ENCODE results near the gene MLLT1.

The MLLT1 gene

GRCh38 chr19:6220385-6221191 is 59.2 kb downstream of the MLLT1 start:
- no peak for DNase-seq

GRCh38 chr19:6219586-6220290 is 60.0 kb downstream of the MLLT1 start:
- DNase-seq = no peak

GRCh38 chr19:6219147-6219525 is 60.6 kb downstream of the MLLT1 start:
- no peak for DNase-seq

GRCh38 chr19:6218491-6219146 is 61.2 kb downstream of the MLLT1 start:
- peak; percentile 52 to 77 (median 68) for DNase-seq

- DNase-seq = no peak
These were observed 61.9 kb downstream of the MLLT1 start for GRCh38 chr19:6217752-6218334.

GRCh38 chr19:6216996-6217751 is 62.6 kb downstream of the MLLT1 start:
- no peak for DNase-seq

GRCh38 chr19:6216236-6216995 is 63.4 kb downstream of the MLLT1 start:
- no peak for DNase-seq

- no peak for DNase-seq
These were observed 64.0 kb downstream of the MLLT1 start for GRCh38 chr19:6215701-6216235.

- DNase-seq = no peak
These were observed 64.8 kb downstream of the MLLT1 start for GRCh38 chr19:6214881-6215541.

- DNase-seq = no peak
These were observed 65.8 kb downstream of the MLLT1 start for GRCh38 chr19:6213696-6214641.

GRCh38 chr19:6213266-6213595 is 66.5 kb downstream of the MLLT1 start:
- no peak for DNase-seq

- no peak for DNase-seq
These were observed 67.1 kb downstream of the MLLT1 start for GRCh38 chr19:6212403-6213265.

GRCh38 chr19:6211632-6212402 is 68.0 kb downstream of the MLLT1 start:
- no peak for DNase-seq

- DNase-seq = no peak
These were observed 68.8 kb downstream of the MLLT1 start for GRCh38 chr19:6210721-6211600.

GRCh38 chr19:6210091-6210490 is 69.7 kb downstream of the MLLT1 start:
- DNase-seq = no peak

- DNase-seq = no peak
These were observed 70.1 kb downstream of the MLLT1 start for GRCh38 chr19:6209680-6210079.

GRCh38 chr19:6209233-6209632 is 70.5 kb downstream of the MLLT1 start:
- DNase-seq = no peak
